NCI-H2196 treated with DMSO at 0.1 percent for 48 hours (cell line): Measurements from ENCODE around the gene LRIG1.
A peak's percentile ranks its signal among the peaks of the same experiment; 100 is the strongest.
"Not testable (repeated sequence)": the region's sequence is repeated elsewhere in the genome, so short reads cannot be mapped to it uniquely, and the experiment has no call there.

Experiments
- DNase-seq: peaks from one replicate; lab custom pipeline; 2025; ENCODE audit not compliant: unreplicated experiment; lab: John Stamatoyannopoulos, UW

The LRIG1 gene

GRCh38 chr3:66425032-66425431 is 75.8 kb downstream of the LRIG1 start:
- no peak for DNase-seq

GRCh38 chr3:66423791-66424190 is 77.0 kb downstream of the LRIG1 start:
- DNase-seq: no peak

- not testable (repeated sequence) for DNase-seq
Observed at GRCh38 chr3:66421893-66422292, 78.9 kb downstream of the LRIG1 start.

- DNase-seq: not testable (repeated sequence)
Observed at GRCh38 chr3:66421144-66421543, 79.7 kb downstream of the LRIG1 start.

- DNase-seq: no peak
Observed at GRCh38 chr3:66419036-66419435, 81.8 kb downstream of the LRIG1 start.

GRCh38 chr3:66418475-66418931 is 82.3 kb downstream of the LRIG1 start:
- DNase-seq: peak; percentile 56

- DNase-seq: no peak
Observed at GRCh38 chr3:66416556-66417304, 84.1 kb downstream of the LRIG1 start.

GRCh38 chr3:66415867-66416428 is 84.9 kb downstream of the LRIG1 start:
- DNase-seq: no peak

GRCh38 chr3:66414846-66415245 is 86.0 kb downstream of the LRIG1 start:
- no peak for DNase-seq

- DNase-seq: no peak
Observed at GRCh38 chr3:66413151-66413751, 87.6 kb downstream of the LRIG1 start.

- DNase-seq: no peak
Observed at GRCh38 chr3:66411961-66412887, 88.6 kb downstream of the LRIG1 start.

GRCh38 chr3:66411474-66411873 is 89.3 kb downstream of the LRIG1 start:
- no peak for DNase-seq

- DNase-seq: no peak
Observed at GRCh38 chr3:66410976-66411375, 89.8 kb downstream of the LRIG1 start.

GRCh38 chr3:66409771-66410754 is 90.8 kb downstream of the LRIG1 start:
- DNase-seq: no peak

GRCh38 chr3:66407611-66408218 is 93.1 kb downstream of the LRIG1 start:
- DNase-seq: no peak

- no peak for DNase-seq
Observed at GRCh38 chr3:66406831-66407610, 93.8 kb downstream of the LRIG1 start.

GRCh38 chr3:66406163-66406562 is 94.7 kb downstream of the LRIG1 start:
- no peak for DNase-seq

GRCh38 chr3:66405701-66406091 is 95.1 kb downstream of the LRIG1 start:
- DNase-seq: no peak
